K562 (cell line): Measurements from ENCODE around the gene TUBG2. TPM values are rescaled to one million over a fixed set of nuclear protein-coding genes. Genes with fewer than 3 reads are reported as not detected.

Experiments
- BCOR ChIP-seq: fragments of 450-650 bp; IDR thresholded peaks from 2 replicates; pipeline ENCODE4 v1.6.1; 2016
- HSF4 ChIP-seq: fragments of 250-450 bp; sonication (Bioruptor Pico); IDR thresholded peaks from 2 replicates; pipeline ENCODE4 v2.1.2; 2022; ENCODE audit warnings: mild to moderate bottlenecking, moderate library complexity, borderline replicate concordance
- SREBF2 ChIP-seq: sonication (generic); formaldehyde crosslinking; IDR thresholded peaks from 2 replicates; pipeline ENCODE4 v1.4.0; 2020; ENCODE audit warnings: mild to moderate bottlenecking, missing genetic modification reagents
- ZNF184 ChIP-seq: sonication (generic); formaldehyde crosslinking; IDR thresholded peaks from 2 replicates; pipeline ENCODE4 v1.5.0; 2020; ENCODE audit warnings: missing genetic modification reagents
- ZNF561 ChIP-seq: fragments of 450-650 bp; formaldehyde crosslinking; conservative IDR thresholded peaks from 2 replicates; pipeline ENCODE4 v1.4.0; 2020; ENCODE audit warnings: mild to moderate bottlenecking, moderate library complexity
- ZNF785 ChIP-seq: fragments of 250-450 bp; sonication (Bioruptor Pico); IDR thresholded peaks from 2 replicates; pipeline ENCODE4 v1.4.0; 2020; ENCODE audit warnings: mild to moderate bottlenecking
- polyA plus RNA-seq, 8 experiments: library from polyadenylated mRNA; depleted of rRNA in 4 of 8; stranded (reverse) in 5 of 8; unstranded in 3 of 8; fragments of >200 nt; fragmentation: Nextera tagmentation in 2 of 8; fragmentation: Illumina TruSeq in 1 of 8; extraction: Ambion mirVana in 2 of 8; extraction: Trizol in 1 of 8; gene quantifications; 2 replicates each; pipeline versions ENCODE4 v1.2.1 to v1.2.3, GENCODE V29; 2011 to 2014; ENCODE audit warnings: inconsistent platforms in 1 of 8, missing spikeins in 1 of 8
- total RNA-seq, 7 experiments: library from RNA; depleted of rRNA in 6 of 7; stranded (reverse); fragments of >200 nt in 6 of 7; fragmentation: Illumina TruSeq in 2 of 7; extraction: Trizol in 2 of 7; gene quantifications; 2 replicates each; pipeline versions ENCODE4 v1.2.1 to v1.2.3, GENCODE V29; 2011 to 2021; ENCODE audit warnings: low replicate concordance in 1 of 7
- TF ChIP-seq, protein P1 (sequence below), 2 experiments: fragments of 450-650 bp; IDR thresholded peaks; 2 replicates each; pipeline ENCODE4 v1.6.1; 2016; ENCODE audit warnings: mild to moderate bottlenecking in 2 of 2, borderline replicate concordance in 1 of 2, low read depth in 1 of 2, moderate library complexity in 1 of 2
- TF ChIP-seq, protein P2 (sequence below): fragments of 250-450 bp; sonication (Bioruptor Pico); IDR thresholded peaks from 2 replicates; pipeline ENCODE4 v1.8.0; 2022; ENCODE audit warnings: moderate library complexity, mild to moderate bottlenecking, inconsistent platforms
- TF ChIP-seq, protein P3 (sequence below): fragments of 250-450 bp; sonication (Bioruptor Pico); IDR thresholded peaks from 2 replicates; pipeline ENCODE4 v1.4.0; 2020
- TF ChIP-seq, protein P4 (sequence below): sonication (generic); formaldehyde crosslinking; IDR thresholded peaks from 2 replicates; pipeline ENCODE4 v1.8.1; 2023; ENCODE audit warnings: mild to moderate bottlenecking, missing genetic modification reagents
- TF ChIP-seq, protein P5 (sequence below): fragments of 450-650 bp; formaldehyde crosslinking; IDR thresholded peaks from 2 replicates; pipeline ENCODE4 v1.4.0; 2020; ENCODE audit warnings: mild to moderate bottlenecking, mixed read lengths

The TUBG2 gene
- total and polyA plus RNA-seq, 9 of the 15 experiments (the other 6 are each of a cell fraction or from before 2014, with no cell fraction given) = 0.09 to 0.80 (median 0.24) TPM; not detected in 2

DNA sequence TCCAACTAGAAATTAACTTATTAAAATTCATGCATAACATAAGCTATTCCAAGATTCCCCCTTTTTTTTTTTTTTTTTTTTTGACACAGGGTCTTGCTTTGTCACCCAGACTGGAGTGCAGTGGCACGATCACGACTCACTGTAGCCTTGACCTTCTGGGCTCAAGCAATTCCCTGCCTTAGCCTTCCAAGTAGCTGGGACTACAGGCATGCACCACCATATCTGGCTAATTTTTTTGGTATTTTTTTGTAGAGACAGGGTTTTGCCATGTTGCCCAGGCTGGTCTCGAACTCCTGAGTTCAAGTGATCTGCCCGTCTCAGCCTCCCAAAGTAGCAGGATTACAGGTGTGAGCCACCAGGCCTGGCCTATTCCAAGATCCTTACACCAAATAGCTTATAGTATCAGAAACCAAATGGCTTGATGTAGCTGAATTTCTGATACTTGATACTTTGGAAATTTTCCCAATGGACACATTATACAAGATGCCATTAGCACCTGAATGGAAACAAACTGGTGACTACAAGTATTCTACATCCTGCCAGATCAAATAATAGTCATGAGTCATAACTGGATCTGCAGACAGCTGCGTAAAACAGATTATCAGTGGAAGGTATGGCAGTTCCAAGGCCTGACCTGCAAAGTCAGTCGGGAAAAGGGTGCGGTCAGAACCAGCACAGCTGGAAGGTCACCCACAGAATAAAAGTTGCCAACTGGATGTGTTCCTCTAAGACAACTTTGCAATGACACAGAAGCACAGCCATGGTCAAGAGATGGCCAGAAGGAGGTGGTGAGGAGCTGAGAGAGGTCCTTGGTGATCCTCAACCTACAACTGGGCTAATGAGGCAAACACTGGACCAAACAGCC lies 35.1 kb upstream of the TUBG2 start (continued):
- TF ChIP-seq, protein P1, sequence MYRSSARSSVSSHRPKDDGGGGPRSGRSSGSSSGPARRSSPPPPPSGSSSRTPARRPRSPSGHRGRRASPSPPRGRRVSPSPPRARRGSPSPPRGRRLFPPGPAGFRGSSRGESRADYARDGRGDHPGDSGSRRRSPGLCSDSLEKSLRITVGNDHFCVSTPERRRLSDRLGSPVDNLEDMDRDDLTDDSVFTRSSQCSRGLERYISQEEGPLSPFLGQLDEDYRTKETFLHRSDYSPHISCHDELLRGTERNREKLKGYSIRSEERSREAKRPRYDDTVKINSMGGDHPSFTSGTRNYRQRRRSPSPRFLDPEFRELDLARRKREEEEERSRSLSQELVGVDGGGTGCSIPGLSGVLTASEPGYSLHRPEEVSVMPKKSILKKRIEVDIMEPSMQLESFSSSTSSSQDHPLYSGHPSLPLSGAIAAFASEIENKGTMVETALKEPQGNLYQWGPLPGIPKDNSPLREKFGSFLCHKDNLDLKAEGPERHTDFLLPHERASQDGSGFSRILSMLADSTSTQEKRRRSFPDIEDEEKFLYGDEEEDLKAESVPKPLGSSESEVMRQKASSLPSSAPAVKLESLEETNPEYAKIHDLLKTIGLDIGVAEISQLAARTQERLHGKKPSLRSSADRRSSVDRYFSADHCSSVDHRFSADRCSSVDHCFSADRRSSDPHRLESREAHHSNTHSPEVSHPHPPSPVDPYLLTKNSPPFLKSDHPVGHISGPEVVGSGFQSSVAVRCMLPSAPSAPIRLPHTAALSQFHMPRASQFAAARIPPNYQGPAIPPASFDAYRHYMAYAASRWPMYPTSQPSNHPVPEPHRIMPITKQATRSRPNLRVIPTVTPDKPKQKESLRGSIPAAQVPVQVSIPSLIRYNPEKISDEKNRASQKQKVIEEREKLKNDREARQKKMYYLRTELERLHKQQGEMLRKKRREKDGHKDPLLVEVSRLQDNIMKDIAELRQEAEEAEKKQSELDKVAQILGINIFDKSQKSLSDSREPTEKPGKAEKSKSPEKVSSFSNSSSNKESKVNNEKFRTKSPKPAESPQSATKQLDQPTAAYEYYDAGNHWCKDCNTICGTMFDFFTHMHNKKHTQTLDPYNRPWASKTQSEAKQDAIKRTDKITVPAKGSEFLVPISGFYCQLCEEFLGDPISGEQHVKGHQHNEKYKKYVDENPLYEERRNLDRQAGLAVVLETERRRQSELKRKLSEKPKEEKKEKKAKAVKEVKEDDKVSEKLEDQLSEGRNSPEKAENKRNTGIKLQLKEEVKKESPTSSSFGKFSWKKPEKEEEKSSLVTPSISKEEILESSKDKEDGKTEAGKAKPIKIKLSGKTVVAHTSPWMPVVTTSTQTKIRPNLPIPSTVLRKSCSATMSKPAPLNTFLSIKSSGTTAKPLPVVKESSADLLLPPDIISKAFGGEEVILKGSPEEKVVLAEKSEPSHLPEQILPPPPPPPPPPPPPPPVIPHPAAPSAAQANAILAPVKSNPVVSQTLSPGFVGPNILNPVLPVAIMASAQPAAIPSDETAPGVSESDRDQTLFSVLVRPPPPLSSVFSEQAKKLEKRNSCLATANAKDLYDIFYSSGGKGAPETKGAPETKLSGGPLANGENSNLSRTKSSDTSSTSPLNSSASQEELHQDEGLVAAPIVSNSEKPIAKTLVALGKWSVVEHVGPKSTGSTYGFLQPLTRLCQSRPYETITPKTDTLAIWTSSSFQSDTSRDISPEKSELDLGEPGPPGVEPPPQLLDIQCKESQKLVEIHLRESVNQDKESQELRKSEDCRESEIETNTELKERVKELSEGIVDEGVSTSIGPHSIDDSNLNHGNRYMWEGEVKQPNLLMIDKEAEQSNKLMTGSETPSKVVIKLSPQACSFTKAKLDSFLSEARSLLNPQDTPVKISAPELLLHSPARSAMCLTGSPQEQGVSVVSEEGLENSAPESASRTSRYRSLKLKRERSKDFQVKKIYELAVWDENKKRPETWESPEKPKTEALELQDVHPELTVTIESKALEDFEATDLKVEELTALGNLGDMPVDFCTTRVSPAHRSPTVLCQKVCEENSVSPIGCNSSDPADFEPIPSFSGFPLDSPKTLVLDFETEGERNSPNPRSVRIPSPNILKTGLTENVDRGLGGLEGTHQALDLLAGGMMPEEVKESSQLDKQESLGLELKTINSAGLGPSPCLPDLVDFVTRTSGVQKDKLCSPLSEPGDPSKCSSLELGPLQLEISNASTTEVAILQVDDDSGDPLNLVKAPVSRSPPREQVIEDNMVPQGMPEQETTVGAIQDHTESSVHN (IDR thresholded peaks at IDR 0.05; ENCODE audit: borderline replicate concordance in 1 of 2, low read depth in 1 of 2) = no peak
- TF ChIP-seq, protein P2, sequence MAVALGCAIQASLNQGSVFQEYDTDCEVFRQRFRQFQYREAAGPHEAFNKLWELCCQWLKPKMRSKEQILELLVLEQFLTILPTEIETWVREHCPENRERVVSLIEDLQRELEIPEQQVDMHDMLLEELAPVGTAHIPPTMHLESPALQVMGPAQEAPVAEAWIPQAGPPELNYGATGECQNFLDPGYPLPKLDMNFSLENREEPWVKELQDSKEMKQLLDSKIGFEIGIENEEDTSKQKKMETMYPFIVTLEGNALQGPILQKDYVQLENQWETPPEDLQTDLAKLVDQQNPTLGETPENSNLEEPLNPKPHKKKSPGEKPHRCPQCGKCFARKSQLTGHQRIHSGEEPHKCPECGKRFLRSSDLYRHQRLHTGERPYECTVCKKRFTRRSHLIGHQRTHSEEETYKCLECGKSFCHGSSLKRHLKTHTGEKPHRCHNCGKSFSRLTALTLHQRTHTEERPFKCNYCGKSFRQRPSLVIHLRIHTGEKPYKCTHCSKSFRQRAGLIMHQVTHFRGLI = no peak
- TF ChIP-seq, protein P3, sequence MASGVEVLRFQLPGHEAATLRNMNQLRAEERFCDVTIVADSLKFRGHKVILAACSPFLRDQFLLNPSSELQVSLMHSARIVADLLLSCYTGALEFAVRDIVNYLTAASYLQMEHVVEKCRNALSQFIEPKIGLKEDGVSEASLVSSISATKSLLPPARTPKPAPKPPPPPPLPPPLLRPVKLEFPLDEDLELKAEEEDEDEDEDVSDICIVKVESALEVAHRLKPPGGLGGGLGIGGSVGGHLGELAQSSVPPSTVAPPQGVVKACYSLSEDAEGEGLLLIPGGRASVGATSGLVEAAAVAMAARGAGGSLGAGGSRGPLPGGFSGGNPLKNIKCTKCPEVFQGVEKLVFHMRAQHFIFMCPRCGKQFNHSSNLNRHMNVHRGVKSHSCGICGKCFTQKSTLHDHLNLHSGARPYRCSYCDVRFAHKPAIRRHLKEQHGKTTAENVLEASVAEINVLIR (CRISPR knock-in tag) = 0 out of 2 replicates have a peak, but pooled peaks have one; percentile 9
- TF ChIP-seq, protein P4, sequence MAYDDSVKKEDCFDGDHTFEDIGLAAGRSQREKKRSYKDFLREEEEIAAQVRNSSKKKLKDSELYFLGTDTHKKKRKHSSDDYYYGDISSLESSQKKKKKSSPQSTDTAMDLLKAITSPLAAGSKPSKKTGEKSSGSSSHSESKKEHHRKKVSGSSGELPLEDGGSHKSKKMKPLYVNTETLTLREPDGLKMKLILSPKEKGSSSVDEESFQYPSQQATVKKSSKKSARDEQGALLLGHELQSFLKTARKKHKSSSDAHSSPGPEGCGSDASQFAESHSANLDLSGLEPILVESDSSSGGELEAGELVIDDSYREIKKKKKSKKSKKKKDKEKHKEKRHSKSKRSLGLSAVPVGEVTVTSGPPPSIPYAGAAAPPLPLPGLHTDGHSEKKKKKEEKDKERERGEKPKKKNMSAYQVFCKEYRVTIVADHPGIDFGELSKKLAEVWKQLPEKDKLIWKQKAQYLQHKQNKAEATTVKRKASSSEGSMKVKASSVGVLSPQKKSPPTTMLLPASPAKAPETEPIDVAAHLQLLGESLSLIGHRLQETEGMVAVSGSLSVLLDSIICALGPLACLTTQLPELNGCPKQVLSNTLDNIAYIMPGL (CRISPR knock-in tag) = no peak
- TF ChIP-seq HSF4 (no peak), SREBF2 (CRISPR knock-in tag) (no peak), ZNF561 (CRISPR knock-in tag) (no peak), BCOR (no peak; the same call in 1 of the 2 replicates), ZNF184 (no peak), ZNF785 (CRISPR knock-in tag) (no peak)
- TF ChIP-seq, protein P5, sequence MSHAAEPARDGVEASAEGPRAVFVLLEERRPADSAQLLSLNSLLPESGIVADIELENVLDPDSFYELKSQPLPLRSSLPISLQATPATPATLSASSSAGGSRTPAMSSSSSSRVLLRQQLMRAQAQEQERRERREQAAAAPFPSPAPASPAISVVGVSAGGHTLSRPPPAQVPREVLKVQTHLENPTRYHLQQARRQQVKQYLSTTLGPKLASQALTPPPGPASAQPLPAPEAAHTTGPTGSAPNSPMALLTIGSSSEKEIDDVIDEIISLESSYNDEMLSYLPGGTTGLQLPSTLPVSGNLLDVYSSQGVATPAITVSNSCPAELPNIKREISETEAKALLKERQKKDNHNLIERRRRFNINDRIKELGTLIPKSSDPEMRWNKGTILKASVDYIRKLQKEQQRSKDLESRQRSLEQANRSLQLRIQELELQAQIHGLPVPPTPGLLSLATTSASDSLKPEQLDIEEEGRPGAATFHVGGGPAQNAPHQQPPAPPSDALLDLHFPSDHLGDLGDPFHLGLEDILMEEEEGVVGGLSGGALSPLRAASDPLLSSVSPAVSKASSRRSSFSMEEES (CRISPR knock-in tag) = no peak
